HG03575 (cell line): ENCODE results near the gene ABHD17C.

Source experiments
- ATAC-seq: cut with Tn5 transposase; IDR thresholded peaks from one replicate; pipeline ENCODE4 v1.9.1; 2021; ENCODE audit not compliant: unreplicated experiment, insufficient number of reproducible peaks, low FRiP score; ENCODE audit errors: extremely low read depth

Gene ABHD17C

DNA sequence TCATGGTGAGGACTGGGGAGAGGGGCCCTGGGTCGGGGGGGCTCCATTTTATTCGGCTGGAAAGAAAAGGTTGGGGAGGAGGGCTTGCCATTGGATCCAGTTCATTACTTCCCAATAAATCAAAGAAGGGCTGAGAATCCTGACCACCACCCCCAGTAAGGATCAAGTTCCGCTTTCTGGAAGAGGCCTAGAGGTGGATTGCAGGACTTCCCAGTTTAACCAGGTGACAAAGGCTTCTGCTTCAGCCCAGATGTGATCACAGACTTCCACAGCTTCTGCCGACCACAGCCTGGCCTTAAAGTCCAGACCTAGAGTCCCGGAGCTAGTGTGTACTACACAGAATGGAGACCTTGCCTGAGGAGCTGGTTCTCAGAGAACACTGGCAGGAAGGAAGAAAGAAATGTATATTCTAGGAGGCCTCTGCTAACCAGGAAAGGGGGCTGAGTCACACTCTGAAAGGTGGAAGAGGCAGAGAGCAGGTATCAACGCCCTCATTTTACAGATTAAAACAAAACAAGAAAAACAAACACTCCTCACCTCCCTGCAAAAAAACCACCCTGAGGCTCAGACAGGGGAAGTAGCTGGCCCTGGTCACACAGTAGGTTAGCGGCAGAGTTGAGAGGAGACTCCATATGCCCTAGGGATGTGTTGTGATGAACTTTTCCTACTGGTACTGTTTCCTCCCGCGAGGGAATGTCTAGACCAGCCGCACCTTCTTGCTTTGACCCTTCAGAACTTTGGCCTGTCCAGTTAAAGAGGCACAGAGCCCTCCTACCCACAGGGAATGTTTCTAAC is 82.9 kb downstream of the ABHD17C start:
- no peak for ATAC-seq

DNA sequence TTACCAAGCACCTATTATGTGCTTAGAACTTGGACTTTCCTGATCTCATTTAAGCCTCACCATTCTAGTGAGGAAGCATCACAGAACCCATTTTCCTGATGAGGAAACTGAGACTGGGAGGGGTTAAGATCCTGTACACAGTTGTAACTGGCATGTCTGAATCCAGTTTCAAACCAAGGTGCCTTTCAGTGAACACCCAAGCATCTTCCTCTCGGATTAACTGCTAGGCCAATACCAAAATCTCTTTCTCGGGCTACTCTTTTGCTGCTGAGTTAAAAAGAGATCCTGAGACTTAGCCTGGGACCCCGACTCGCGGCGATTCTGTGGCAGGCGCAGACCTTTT is 83.5 kb downstream of the ABHD17C start:
- no peak for ATAC-seq

DNA sequence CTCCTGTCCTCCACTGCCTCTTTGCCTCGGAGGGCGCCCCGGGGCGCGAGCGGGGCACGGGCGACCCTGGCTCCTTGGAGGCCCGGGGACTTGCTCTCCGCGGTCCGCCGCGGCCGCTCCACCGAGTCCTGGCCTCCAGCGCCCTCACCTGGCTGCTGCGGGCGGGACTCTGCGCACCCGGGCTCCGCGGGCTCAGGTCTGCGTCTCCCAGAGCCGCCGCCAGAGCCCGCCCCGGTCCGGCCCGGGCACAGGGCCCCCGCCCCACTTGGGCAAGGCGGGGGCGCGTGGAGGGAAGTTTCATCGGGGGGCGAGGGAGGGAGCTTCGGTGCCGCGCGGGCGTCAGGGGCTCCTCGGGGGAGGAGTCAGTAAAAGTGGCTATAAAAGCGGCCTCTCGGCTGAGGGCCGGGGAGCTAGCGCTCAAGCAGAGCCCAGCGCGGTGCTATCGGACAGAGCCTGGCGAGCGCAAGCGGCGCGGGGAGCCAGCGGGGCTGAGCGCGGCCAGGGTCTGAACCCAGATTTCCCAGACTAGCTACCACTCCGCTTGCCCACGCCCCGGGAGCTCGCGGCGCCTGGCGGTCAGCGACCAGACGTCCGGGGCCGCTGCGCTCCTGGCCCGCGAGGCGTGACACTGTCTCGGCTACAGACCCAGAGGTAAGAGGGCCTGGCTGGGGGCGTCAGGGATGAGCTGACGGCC is 84.0 kb downstream of the ABHD17C start, which contains the start of gene CEMIP:
TSS of gene CEMIP (plus strand) at position 407 of the 694 bp plus-strand sequence. CDS start 94,510 bp downstream, outside the sequence.
- no peak for ATAC-seq

DNA sequence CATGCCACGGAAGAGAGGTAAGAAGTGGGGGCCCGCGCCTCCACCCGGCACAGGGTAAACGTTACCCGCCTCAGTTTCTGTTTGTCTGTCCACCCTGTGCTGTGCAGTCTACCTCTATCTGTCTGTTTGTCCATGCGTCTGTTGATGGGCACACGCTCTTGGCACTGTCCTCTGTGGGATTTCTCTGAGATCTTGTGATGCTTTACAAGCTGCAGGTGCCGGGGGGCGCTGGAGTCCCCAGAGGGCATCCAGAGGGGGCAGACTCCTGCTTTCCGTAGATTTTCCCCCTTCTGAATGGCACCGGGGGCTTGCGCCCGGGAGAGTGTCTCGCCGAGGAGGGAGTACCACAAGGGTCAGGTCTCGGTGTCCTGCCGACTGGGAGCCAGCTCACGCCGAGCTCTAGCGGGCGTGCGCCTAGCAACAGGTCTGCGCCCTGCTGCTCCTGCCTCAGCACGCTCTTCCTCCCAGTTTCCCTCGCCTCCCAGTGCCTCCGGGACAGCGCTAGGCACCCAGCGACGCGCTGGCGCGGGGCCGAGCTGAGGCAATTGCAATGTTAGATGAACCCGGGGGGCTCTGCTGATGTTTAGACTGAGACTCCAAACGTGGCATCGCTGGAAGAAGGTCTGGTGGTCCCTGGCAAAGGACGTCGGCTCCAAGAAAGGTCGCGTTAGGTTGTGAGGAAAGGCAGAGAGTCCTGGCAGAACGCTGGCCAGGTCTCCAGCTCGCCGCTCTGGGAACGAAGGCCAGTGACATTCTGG is 84.7 kb downstream of the ABHD17C start:
- no peak for ATAC-seq

DNA sequence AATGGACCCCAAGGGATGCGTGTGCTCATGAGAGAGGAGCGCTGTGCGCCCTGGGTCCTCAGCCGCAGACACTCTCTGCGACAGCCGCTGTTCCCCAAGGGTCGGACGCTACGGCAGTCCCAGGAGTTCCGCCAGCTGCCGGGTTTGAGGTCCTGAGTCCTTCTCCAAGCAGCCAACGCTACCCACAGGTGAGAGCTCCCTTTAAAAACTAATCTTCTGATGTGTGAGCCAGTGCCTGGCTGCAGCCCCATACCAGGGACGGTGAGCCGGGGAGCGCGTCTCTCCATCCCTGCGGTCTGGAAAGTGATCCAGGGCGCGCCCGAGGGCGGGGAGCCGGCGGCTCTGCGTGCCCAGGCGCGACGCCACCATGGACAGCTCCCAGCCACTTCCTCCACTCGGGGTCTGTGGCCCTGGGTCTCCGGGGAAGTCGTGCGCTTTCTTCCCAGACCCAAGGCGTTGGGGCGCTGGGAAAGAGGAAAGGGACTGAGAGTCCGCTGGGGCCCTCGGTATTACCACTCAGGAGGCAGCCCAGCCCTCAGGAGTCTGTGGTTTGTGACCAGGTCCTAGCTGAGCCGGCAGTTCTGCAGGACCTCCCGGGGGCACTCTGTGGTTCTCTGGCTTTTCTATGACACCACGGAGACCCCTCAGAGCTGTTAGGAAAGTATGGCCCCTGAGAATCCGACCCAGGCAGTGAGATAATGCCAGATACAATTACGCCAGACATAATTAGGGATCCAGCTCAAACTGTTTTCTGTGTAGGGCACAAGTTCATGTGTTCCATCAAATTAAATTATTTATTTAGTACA is 85.5 kb downstream of the ABHD17C start:
- ATAC-seq: no peak

DNA sequence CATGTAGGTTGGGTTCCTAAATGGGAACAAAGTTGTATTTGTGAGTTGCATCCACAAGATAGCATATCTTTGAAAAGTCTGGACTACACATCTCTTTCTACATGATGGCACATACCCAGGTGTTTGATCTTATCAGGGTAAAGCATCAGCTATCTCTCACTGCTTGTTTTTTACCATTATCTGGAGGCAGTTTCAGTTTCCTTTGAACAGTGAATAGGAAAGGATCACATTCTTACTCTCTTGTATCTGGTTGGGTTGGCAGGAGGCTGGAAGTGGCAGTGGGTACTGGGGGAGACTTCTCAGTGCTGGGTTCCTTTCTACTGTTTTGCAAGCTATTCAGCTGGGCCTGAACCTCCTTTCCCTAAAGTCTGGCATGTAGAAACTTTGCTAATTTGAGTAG is 88.2 kb downstream of the ABHD17C start:
- ATAC-seq: no peak

DNA sequence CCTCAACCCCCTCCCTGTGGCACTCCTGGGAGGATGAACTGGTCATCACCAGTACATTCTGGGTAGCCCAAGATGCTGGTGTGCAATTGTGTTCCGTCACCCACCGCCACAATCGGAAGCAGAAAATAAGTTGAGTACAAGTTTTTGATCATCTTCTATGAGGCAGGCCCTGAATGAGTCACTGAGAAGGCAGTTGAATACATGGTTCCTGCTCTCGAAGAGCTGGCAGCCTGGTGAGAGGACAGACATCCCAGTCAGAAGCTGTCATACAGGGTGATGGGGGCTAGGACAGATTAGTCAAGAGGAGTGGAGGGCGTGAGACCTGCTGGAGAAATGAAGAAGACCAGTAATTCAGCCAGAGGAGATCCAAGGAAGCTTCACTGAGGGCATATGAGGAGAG is 90.2 kb downstream of the ABHD17C start:
- no peak for ATAC-seq

DNA sequence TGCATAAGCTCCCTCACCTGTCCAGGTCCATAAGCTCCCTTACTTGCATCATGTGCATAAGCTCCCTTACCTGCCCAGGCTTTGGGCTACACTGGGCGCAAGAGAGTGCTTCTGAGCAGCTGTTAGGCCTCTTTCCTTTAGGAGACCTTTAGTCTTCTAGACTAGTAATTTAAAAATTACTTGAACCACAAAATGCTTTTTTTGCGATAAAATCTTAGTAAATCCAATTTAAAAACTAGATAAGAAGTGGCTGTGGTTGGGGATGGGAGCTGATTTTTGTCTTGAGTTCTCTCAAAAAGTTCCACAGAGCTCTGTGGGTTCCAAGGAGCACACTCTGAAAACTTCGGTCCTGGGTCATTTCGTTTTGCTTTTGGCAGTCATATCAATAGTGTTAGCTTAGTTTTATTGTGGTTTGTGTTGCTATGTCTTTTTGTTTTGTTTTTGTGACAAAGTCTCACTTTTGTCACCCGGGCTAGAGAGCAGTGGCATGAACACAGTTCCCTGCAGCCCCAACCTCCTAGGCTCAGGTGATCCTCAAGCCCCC is 90.8 kb downstream of the ABHD17C start:
- no peak for ATAC-seq

DNA sequence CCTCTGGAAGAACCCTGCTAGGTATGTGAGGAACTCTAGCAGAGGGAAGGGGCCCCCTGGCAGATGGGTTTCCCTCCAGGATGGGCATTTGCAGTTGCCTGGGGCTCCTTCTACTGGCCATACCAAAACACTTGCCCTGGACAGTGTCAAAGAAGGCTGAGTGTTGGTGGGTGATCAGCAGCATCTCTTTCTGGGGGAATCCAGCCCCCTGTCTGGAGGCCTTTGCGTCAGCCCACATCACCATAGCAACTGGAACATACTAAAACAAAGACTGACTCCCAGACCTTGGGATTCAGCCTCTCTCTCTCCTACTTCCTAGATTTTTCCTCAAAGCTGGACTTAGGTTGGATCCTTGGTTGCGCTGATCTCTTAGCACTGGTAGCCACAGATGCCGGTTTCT is 92.2 kb downstream of the ABHD17C start:
- no peak for ATAC-seq

DNA sequence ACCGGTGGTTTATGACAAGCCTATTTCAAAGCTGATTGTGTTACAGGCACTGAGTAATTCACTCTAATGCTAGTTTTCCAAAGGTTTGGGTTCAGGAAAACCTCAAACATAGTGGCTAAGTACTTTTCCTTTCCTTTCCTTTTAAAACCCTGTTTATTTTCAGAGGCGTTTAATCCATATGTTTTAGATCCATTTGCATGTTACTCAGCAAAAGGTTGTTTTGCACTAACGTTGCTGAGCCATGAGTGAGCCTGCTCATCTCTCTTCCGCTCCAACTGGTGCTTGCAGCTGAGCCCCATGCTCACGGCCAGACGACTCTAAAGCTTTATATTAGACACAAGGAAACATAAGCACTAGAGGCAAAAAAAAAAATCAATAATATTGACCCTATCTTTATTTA is 93.4 kb downstream of the ABHD17C start:
- no peak for ATAC-seq

DNA sequence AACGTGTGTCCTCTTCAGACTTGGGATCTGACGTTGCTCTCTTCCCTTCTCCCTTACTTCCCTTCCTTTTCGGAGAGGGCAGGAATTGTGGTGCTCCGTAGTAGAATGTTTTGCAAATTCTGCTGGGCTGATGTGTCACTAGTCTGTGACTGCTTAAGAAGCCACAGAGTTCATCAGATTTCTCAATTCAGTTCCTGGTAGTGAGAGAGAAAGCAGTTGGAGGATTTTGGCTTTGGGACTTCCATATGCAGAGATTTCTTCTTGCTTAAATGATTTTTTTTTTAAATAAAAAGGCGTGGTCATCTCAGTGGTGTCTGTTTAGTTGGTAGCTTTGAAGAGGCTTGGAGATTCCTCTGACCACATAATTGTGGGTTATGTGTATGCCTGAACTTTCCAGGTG is 94.2 kb downstream of the ABHD17C start:
- no peak for ATAC-seq

DNA sequence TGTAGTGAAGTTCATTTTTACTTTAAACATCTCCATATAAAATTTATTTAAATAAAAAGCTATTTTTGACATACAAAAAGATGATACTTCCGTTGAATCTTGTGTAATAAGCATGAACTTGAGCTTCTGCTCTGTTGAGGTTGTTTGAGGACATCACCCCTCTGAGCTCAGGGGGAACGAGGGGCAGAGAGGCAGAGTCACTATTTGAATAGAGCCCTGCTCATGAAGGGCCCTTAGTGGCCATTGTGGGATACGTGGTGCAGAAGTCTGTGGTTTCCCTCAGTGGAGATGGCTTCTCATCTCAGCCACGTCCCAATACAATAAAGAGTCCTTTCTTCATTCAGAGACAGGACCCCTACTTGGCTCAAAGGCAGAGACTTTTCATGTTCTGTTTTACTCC is 94.7 kb downstream of the ABHD17C start:
- no peak for ATAC-seq

DNA sequence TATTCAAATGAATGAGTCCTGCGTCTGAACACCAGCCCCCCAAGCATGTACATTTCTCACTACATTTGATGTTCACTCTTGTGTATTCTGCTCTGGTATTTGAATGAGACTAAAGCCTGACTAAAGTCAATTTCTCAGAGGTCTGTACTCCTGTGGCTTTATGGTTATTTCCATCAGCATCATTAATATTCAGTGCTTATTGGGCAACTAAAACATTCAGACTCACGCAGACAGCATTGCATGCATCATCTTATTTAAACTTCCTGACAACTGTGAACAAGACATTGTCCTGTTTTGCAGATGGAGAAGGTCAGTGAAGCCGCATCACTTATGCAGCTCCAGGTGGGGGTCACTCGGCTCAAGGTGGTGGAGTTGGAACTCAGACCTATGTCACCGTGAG is 95.1 kb downstream of the ABHD17C start:
- no peak for ATAC-seq

DNA sequence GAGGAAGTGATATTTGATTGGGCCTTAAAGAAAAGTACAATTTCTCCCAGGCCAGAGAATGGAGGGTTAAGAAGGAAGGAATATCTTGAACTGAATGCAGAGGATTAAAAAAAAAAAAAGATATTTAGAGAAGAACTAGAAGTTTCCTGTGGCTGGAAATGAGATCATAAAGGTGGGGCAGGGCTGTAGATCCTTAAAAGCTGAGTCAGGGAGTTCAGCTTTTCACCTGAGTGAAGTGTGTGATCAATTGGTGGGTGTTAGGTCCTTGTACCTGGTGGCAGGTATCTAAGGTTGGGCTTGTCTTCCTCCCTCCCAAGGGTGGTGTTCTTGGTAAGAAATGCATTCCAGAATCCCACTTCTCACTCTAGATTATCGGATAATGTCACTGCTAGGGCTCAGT is 95.9 kb downstream of the ABHD17C start:
- no peak for ATAC-seq

DNA sequence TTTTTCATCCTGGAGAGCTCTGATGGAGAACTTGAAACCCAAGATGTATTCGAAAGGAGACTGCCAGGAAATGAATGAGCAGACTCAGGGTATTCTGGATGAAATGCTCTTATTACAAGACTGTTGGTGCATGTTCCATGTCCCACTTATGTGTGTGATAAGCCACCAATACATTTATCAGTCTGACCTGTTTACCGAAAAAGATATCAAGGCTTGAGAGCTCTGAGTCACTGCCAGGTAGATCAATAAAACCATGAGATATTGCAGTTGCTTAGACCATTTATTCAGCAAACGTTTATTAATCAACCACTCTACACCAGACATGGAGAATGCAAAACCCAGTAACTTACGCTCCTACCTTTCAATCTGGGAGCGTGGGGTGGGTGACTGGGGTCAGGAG is 101.3 kb downstream of the ABHD17C start:
- ATAC-seq: no peak

DNA sequence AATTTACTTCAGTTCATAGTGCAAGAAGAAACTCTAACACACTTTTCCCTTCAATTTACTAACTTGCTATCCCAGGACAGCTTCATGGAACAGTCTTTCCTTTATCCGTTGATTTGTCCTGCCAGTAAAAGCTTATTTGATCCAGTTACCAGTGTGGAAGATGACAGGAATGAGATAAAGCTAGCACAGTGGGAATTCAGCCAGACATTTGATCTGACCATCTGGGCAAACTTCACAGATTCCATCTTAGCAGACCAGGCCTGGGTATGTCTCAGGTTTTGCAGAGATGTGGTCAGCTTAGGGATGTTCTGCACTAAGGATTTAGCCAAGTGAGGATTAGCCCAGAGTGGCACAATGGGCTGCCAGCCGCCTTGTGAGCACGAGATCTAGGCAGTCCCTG is 103.8 kb downstream of the ABHD17C start:
- no peak for ATAC-seq

DNA sequence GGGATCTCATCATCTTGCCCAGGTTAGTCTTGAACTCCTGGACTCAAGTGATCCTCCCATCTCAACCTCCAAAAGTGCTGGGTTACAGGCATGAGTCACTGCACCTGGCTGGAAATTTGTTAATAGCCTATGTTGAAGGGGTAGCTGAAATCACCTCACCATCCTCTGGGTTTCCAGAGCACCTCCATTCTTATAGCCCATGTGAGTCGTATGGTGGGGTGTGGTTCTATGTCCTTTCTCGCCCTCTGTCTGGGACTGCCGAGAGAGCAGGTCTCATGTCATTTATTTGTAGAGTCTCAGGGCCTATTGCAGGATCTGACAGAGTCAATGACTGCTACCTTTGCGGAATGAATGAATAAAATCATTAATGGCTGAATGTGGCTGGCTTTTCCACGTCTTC is 105.0 kb downstream of the ABHD17C start:
- ATAC-seq: no peak

DNA sequence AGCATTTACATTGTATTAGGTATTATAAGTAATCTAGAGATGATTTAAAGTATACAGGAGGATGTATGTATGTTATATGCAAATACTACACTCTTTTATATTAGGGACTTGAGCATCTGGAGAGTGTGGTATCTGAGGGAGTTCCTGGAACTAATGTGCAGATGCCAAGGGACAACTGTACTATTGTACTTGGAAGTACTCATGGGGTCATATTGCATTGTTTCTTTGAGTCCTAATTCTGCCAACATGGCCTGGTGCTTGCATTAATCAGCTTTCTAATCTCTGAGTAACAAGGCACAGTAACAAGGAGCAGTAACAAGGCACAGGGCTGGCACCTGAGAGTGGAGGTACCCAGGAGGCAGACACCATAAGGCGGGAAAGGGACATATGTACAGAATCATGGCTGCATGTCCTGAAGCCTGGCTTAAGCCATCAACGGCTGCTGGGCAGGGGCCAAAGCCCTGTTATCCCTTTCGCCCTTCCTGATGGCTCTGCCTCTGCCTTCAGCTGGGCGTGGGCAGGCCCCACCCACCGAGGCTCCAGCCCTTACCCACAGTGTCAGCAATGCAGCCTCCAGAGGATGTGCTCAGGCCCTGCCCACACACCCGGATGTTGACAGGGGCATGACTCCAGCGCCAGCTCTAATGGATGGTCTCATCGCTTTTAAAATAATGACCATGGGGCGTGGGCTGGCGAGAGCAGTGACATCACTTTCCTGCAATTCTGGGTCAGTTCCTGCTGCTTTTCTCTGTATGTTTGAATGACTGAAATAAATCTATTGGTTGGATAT is 107.0 kb downstream of the ABHD17C start:
- ATAC-seq: no peak
